ENCODE measurements around the gene ZBED1. TPM values are rescaled to one million over a fixed set of nuclear protein-coding genes. Genes with fewer than 3 reads are reported as not detected.
A peak's percentile ranks its signal among the peaks of the same experiment; 100 is the strongest.

ZBED1 gene
- total and polyA plus RNA-seq, 9 of the 15 experiments (the other 6 are each of a cell fraction or from before 2014, with no cell fraction given): 0.61 to 27.6 (median 13.9) TPM

- TF ChIP-seq MGA (IDR thresholded peaks at IDR 0.05) (peak; percentile 74), POLR2B (IDR thresholded peaks at IDR 0.05; ENCODE audit: low read depth, partially characterized antibody) (no peak), USF2 (CRISPR knock-in tag; IDR thresholded peaks at IDR 0.05) (peak; percentile 45; the same call in 1 of the 2 replicates), RAD21 (CRISPR knock-in tag; conservative IDR thresholded peaks at IDR 0.05 in 1 of 2, IDR thresholded peaks at IDR 0.05 in 1 of 2) (peak in 1 of 2 experiments; percentile 45; a peak in 2 of 4 replicates), SIX5 (IDR thresholded peaks at IDR 0.05; ENCODE audit: borderline replicate concordance in 1 of 2, insufficient read depth in 1 of 2, low read depth in 1 of 2, low read length in 2 of 2) (no peak), NCOR1 (IDR thresholded peaks at IDR 0.05) (peak; percentile 60), CREM (IDR thresholded peaks at IDR 0.05; ENCODE audit: low read depth) (peak; percentile 89), EHMT2 (IDR thresholded peaks at IDR 0.05) (peak; percentile 100), FOXK1 (CRISPR knock-in tag; IDR thresholded peaks at IDR 0.05; ENCODE audit: borderline replicate concordance) (peak; percentile 59), SIN3A (IDR thresholded peaks at IDR 0.05; ENCODE audit: borderline replicate concordance in 2 of 2, control insufficient read depth in 1 of 2, low read depth in 2 of 2, low read length in 2 of 2) (no peak), ATF6 (CRISPR knock-in tag; IDR thresholded peaks at IDR 0.05) (no peak), CXXC5 (CRISPR knock-in tag; IDR thresholded peaks at IDR 0.05) (peak; percentile 78)
Observed at GRCh38 chrX:2463973-2464676, 36.7 kb downstream of the ZBED1 start (continued).
